H1 (cell line): Measurements from ENCODE around the gene IFIT2. TPM values are rescaled to one million over a fixed set of nuclear protein-coding genes. Genes with fewer than 3 reads are reported as not detected.

Experiments
- CTCF ChIA-PET: fragments of 300-600 bp; sonication (Branson Sonifier 250); formaldehyde crosslinking; loops from one replicate; lab custom pipeline; 2021; ENCODE audit not compliant: partially characterized antibody; lab: Charles Lee
- POLR2A ChIA-PET: fragments of 300-600 bp; sonication (Branson Sonifier 250); formaldehyde crosslinking; loops from one replicate; lab custom pipeline; 2021; ENCODE audit warnings: inconsistent platforms; ENCODE audit not compliant: partially characterized antibody; lab: Charles Lee
- DNase-seq, 2 experiments: peaks; one replicate each; pipeline versions ENCODE4 v3.0.0 to v3.0.0-alpha.2; 2010 to 2022; ENCODE audit warnings: low spot score in 2 of 2, low read depth in 1 of 2, mixed read lengths in 1 of 2
- FAIRE-seq: peaks from 2 replicates; lab custom pipeline; 2011; peaks lifted over from hg19 to GRCh38; lab: Jason Lieb, UNC
- H2AFZ ChIP-seq: 2 replicates; pipeline ENCODE4 v1.8.1; 2012; ENCODE audit warnings: low read length, inconsistent platforms
- H2AK5ac ChIP-seq: 2 replicates; pipeline ENCODE4 v1.6.1; 2013; ENCODE audit warnings: low read depth, low read length
- H2BK120ac ChIP-seq: replicated peaks from 2 replicates; pipeline ENCODE3; 2013; ENCODE audit warnings: low read depth, low read length, inconsistent platforms
- H2BK12ac ChIP-seq: 2 replicates; pipeline ENCODE4 v1.6.1; 2013; ENCODE audit warnings: low read depth, low read length
- H2BK15ac ChIP-seq: 2 replicates; pipeline ENCODE4 v1.6.1; 2013; ENCODE audit warnings: low read length
- H2BK20ac ChIP-seq: 2 replicates; pipeline ENCODE4 v1.6.1; 2013; ENCODE audit warnings: low read length
- H2BK5ac ChIP-seq: 2 replicates; pipeline ENCODE4 v1.6.1; 2013; ENCODE audit warnings: low read depth, low read length
- H3K14ac ChIP-seq: 2 replicates; pipeline ENCODE4 v1.6.1; 2013; ENCODE audit warnings: inconsistent platforms; ENCODE audit not compliant: insufficient read length
- H3K18ac ChIP-seq: 2 replicates; pipeline ENCODE4 v1.6.1; 2013; ENCODE audit warnings: low read length; ENCODE audit errors: extremely low read depth
- H3K23ac ChIP-seq: 2 replicates; pipeline ENCODE4 v1.6.1; 2013; ENCODE audit warnings: inconsistent platforms; ENCODE audit not compliant: insufficient read length
- H3K23me2 ChIP-seq: 2 replicates; pipeline ENCODE4 v1.6.1; 2013; ENCODE audit warnings: low read depth, low read length
- H3K27ac ChIP-seq: 2 replicates; pipeline ENCODE4 v1.6.1; 2011; ENCODE audit warnings: low read depth, low read length, inconsistent platforms
- H3K27me3 ChIP-seq, 4 experiments: replicated peaks in 1 of 4; 1 replicate in 1 of 4; 2 replicates in 3 of 4; pipeline versions ENCODE4 v1.6.1 to v1.8.1; 2011 to 2013; ENCODE audit warnings: low read length in 3 of 4, mild to moderate bottlenecking in 3 of 4, inconsistent platforms in 2 of 4, mixed read lengths in 2 of 4, moderate library complexity in 1 of 4; ENCODE audit not compliant: control insufficient read depth in 3 of 4, insufficient read depth in 3 of 4; ENCODE audit errors: extremely low read depth in 1 of 4
- H3K36me3 ChIP-seq, 4 experiments: 2 replicates each; pipeline versions ENCODE4 v1.6.1 to v1.8.1; 2011 to 2013; ENCODE audit warnings: mild to moderate bottlenecking in 4 of 4, low read length in 3 of 4, moderate library complexity in 2 of 4, control low read depth in 1 of 4, inconsistent platforms in 1 of 4; ENCODE audit not compliant: insufficient read depth in 4 of 4, control insufficient read depth in 2 of 4
- H3K4ac ChIP-seq: replicated peaks from 2 replicates; pipeline ENCODE3; 2013; ENCODE audit warnings: low read length, low read depth, mixed read lengths, inconsistent platforms; ENCODE audit not compliant: insufficient read length
- H3K4me1 ChIP-seq, 4 experiments: replicated peaks in 1 of 4; 1 replicate in 1 of 4; 2 replicates in 3 of 4; pipeline versions ENCODE4 v1.6.1 to v1.8.1; 2011 to 2013; ENCODE audit warnings: low read length in 3 of 4, inconsistent platforms in 2 of 4, mixed read lengths in 1 of 4; ENCODE audit not compliant: insufficient read depth in 4 of 4, control insufficient read depth in 3 of 4
- H3K4me2 ChIP-seq, 2 experiments: 2 replicates each; pipeline versions ENCODE4 v1.6.1 to v1.8.1; 2011 to 2013; ENCODE audit warnings: low read depth in 2 of 2, low read length in 2 of 2, control low read depth in 1 of 2, inconsistent platforms in 1 of 2, mild to moderate bottlenecking in 1 of 2; ENCODE audit not compliant: insufficient read depth in 1 of 2
- H3K4me3 ChIP-seq, 4 experiments: fragments of 200-600, 300-600 bp in 1 of 4; sonication (generic), shearing (Covaris generic), sonication (Bioruptor Twin) in 1 of 4; 2 replicates each; pipeline versions ENCODE4 v1.5.1 to v1.8.1; 2011 to 2016; ENCODE audit warnings: low read length in 4 of 4, low read depth in 3 of 4, control low read depth in 2 of 4, inconsistent platforms in 2 of 4, mild to moderate bottlenecking in 2 of 4, mixed read lengths in 1 of 4, moderate library complexity in 1 of 4; ENCODE audit not compliant: insufficient read depth in 2 of 4; ENCODE audit errors: extremely low read depth in 1 of 4
- H3K56ac ChIP-seq: replicated peaks from 2 replicates; pipeline ENCODE3; 2013; ENCODE audit warnings: low read depth, mild to moderate bottlenecking, mixed read lengths, low read length, inconsistent platforms; ENCODE audit not compliant: insufficient read length
- H3K79me1 ChIP-seq: 2 replicates; pipeline ENCODE4 v1.6.1; 2013; ENCODE audit warnings: low read depth, low read length, control low read depth
- H3K79me2 ChIP-seq, 2 experiments: 2 replicates each; pipeline versions ENCODE4 v1.6.1 to v1.8.1; 2012 to 2013; ENCODE audit warnings: low read length in 2 of 2, mild to moderate bottlenecking in 2 of 2, inconsistent platforms in 1 of 2; ENCODE audit not compliant: insufficient read depth in 2 of 2, control insufficient read depth in 1 of 2
- H3K9ac ChIP-seq, 4 experiments: replicated peaks in 1 of 4; 1 replicate in 1 of 4; 2 replicates in 3 of 4; pipeline versions ENCODE4 v1.6.1 to v1.8.1; 2011 to 2013; ENCODE audit warnings: low read depth in 3 of 4, low read length in 3 of 4, control low read depth in 2 of 4, mild to moderate bottlenecking in 2 of 4, moderate library complexity in 2 of 4, inconsistent platforms in 1 of 4; ENCODE audit errors: extremely low read depth in 1 of 4
- H3K9me3 ChIP-seq, 2 experiments: 2 replicates each; pipeline versions ENCODE4 v1.6.1 to v1.8.1; 2012 to 2013; ENCODE audit warnings: mild to moderate bottlenecking in 2 of 2, moderate library complexity in 2 of 2, control low read depth in 1 of 2, inconsistent platforms in 1 of 2, low read depth in 1 of 2, low read length in 1 of 2, mixed read lengths in 1 of 2; ENCODE audit not compliant: insufficient read depth in 2 of 2
- H4K20me1 ChIP-seq, 2 experiments: replicated peaks in 1 of 2; 2 replicates each; pipeline versions ENCODE3 to v1.8.1; 2011 to 2013; ENCODE audit warnings: inconsistent platforms in 2 of 2, low read length in 2 of 2, mild to moderate bottlenecking in 1 of 2; ENCODE audit not compliant: insufficient read depth in 2 of 2, control insufficient read depth in 1 of 2
- H4K5ac ChIP-seq: 2 replicates; pipeline ENCODE4 v1.6.1; 2013; ENCODE audit warnings: low read length, low read depth, mixed read lengths, inconsistent platforms; ENCODE audit not compliant: insufficient read length
- H4K8ac ChIP-seq: 2 replicates; pipeline ENCODE4 v1.8.0; 2013; ENCODE audit warnings: mild to moderate bottlenecking, moderate library complexity, low read length, inconsistent platforms; ENCODE audit not compliant: insufficient read depth; ENCODE audit errors: extremely low read depth
- H4K91ac ChIP-seq: replicated peaks from 2 replicates; pipeline ENCODE3; 2013; ENCODE audit warnings: low read length, mixed read lengths, inconsistent platforms; ENCODE audit not compliant: insufficient read length
- JUN ChIP-seq: IDR thresholded peaks from 2 replicates; pipeline ENCODE4 v1.6.1; 2011; ENCODE audit warnings: low read depth, mild to moderate bottlenecking, improper control_type of control experiment, low read length
- MAFK ChIP-seq: IDR thresholded peaks from 2 replicates; pipeline ENCODE4 v1.6.1; 2012; ENCODE audit warnings: low read depth, mild to moderate bottlenecking, improper control_type of control experiment, low read length
- POLR2AphosphoS5 ChIP-seq: IDR thresholded peaks from 2 replicates; pipeline ENCODE4 v1.6.1; 2011; ENCODE audit warnings: low read depth, low read length
- WGBS, 2 experiments: shearing (Covaris generic) in 1 of 2; methylation state at CpG; one replicate each; pipeline versions ENCODE4 v1.1.6 to v1.1.7; 2013 to 2015; ENCODE audit warnings: low lambda C conversion rate in 2 of 2, mixed read lengths in 2 of 2, inconsistent platforms in 1 of 2, low coverage in 1 of 2, missing lambda C conversion rate in 1 of 2; ENCODE audit not compliant: insufficient replicate concordance in 2 of 2, insufficient coverage in 1 of 2, insufficient read length in 1 of 2; ENCODE audit errors: extremely low coverage in 1 of 2, missing lambda C conversion rate in 1 of 2; 5-methylcytosine and 5-hydroxymethylcytosine counted together
- polyA plus RNA-seq, 7 experiments: library from polyadenylated mRNA; depleted of rRNA in 3 of 7; stranded (reverse) in 5 of 7; unstranded in 2 of 7; fragments of >200 nt in 5 of 7; fragments of 200-250 nt in 2 of 7; gene quantifications; 1 replicate in 5 of 7; 2 replicates in 1 of 7; 4 replicates in 1 of 7; pipeline versions ENCODE4 v1.2.1 to v1.2.3, GENCODE V29; 2011 to 2013; ENCODE audit warnings: missing spikeins in 2 of 7, mixed read lengths in 2 of 7
- total RNA-seq: library from RNA; stranded (reverse); fragmentation: NEBNext Ultra II Directional; extraction: Animal tissue kit (Norgen Biotek cat#: 25700); gene quantifications from 2 replicates; pipeline ENCODE4 v1.2.1, GENCODE V29; 2021

The IFIT2 gene
- total and polyA plus RNA-seq, 2 of the 8 experiments (the other 6 are each of a cell fraction or from before 2014, with no cell fraction given): 0.03 to 0.35 TPM

GRCh38 chr10:89348481-89348880 lies 46.6 kb downstream of the IFIT2 start:
- CTCF ChIA-PET: interaction anchor here (3.8 kb wide), 1 partner anchor 21 kb away, joined by 21 read pairs; no protein-coding TSS in a partner anchor
- WGBS, 2 experiments: 70% methylated on average over 5 of the region's 5 CpGs; no CpG with 5 or more reads in 1 of the 2 experiments

More at GRCh38 chr10:89348481-89348880, 46.6 kb downstream of the IFIT2 start:
- TF ChIP-seq MAFK (no peak), JUN (no peak), POLR2AphosphoS5 (no peak)
- H3K79me1 ChIP-seq: no peaks in the 10 kb centered on the region
- H3K23ac ChIP-seq: no peak overlapping the region
- H3K4ac ChIP-seq: no peak overlapping the region
- POLR2A ChIA-PET: interaction anchor here (1.2 kb wide), 1 partner anchor 32 kb away, joined by 3 read pairs; no protein-coding TSS in a partner anchor
- H3K23me2 ChIP-seq: no peaks in the 10 kb centered on the region
- H3K27me3 ChIP-seq: no peaks in the 10 kb centered on the region
- H3K56ac ChIP-seq: no peak overlapping the region
- no peaks in the 10 kb centered on the region for H4K20me1 ChIP-seq
- no peak overlapping the region for H4K5ac ChIP-seq
- peaks cover 7 to 25% (median 21%) of the 10 kb centered on the region in 4 experiments; a peak in 6 of 7 replicates for H3K4me1 ChIP-seq
- H2AK5ac ChIP-seq: no peak overlapping the region
- H3K9ac ChIP-seq: no peak overlapping the region
- H3K79me2 ChIP-seq: no peaks in the 10 kb centered on the region
- no peak overlapping the region for H3K4me3 ChIP-seq
- H3K36me3 ChIP-seq: no peaks in the 10 kb centered on the region
- no peak overlapping the region for H4K8ac ChIP-seq
- DNase-seq (no peak), FAIRE-seq (no peak)
- H2BK12ac ChIP-seq: no peak overlapping the region
- no peaks in the 10 kb centered on the region for H3K9me3 ChIP-seq
- no peak overlapping the region for H2BK120ac ChIP-seq
- H2BK15ac ChIP-seq: no peak overlapping the region
- no peak overlapping the region for H2BK5ac ChIP-seq
- H4K91ac ChIP-seq: no peak overlapping the region
- H3K14ac ChIP-seq: no peak overlapping the region
- peak overlapping the region in 1 of 2 experiments; percentile 24; a peak in 1 of 4 replicates for H3K4me2 ChIP-seq
- H3K27ac ChIP-seq: no peak overlapping the region
- no peak overlapping the region for H3K18ac ChIP-seq
- H2AFZ ChIP-seq: no peak overlapping the region
- H2BK20ac ChIP-seq: 0 out of 2 replicates have a peak overlapping the region, but pooled peaks have one; percentile 53
